Measurements from ENCODE around the gene TGFBR1. TPM values are rescaled to one million over a fixed set of nuclear protein-coding genes. Genes with fewer than 3 reads are reported as not detected.
A peak's percentile ranks its signal among the peaks of the same experiment; 100 is the strongest.

Gene TGFBR1
- polyA plus RNA-seq, 1 of the 3 experiments (the other 2 are of a cell fraction): 15.3 TPM

- WGBS (ENCODE audit: low lambda C conversion rate): 72% methylated on average over 6 of the region's 6 CpGs
- no peak overlapping the region for H3K4me2 ChIP-seq
- TF ChIP-seq FOXJ3 (CRISPR knock-in tag; IDR thresholded peaks at IDR 0.05): no peak
- TF ChIP-seq NFIC (IDR thresholded peaks at IDR 0.05; ENCODE audit: borderline replicate concordance): no peak
- TF ChIP-seq RCOR1 (IDR thresholded peaks at IDR 0.05; ENCODE audit: low read length): no peak
- TF ChIP-seq EP300 (IDR thresholded peaks at IDR 0.05; ENCODE audit: borderline replicate concordance in 1 of 2, low read depth in 1 of 2, low read length in 1 of 2): no peak
- TF ChIP-seq FOXM1 (IDR thresholded peaks at IDR 0.05; ENCODE audit: low read depth): no peak
- TF ChIP-seq PBX3 (IDR thresholded peaks at IDR 0.05): no peak
- TF ChIP-seq YY1 (IDR thresholded peaks at IDR 0.05; ENCODE audit: low read depth): no peak
- H3K36me3 ChIP-seq (replicated peaks in 1 of 2; ENCODE audit: control insufficient read depth in 1 of 2, insufficient read depth in 2 of 2, low read length in 1 of 2): no peaks in the 10 kb centered on the region
- no peak overlapping the region for H3K4me3 ChIP-seq (ENCODE audit: low read depth in 2 of 2, low read length in 1 of 2)
- ChIA-PET CTCF (interaction anchor here (1.4 kb wide), 1 partner anchor 70 kb away, joined by 3 read pairs; no protein-coding TSS in a partner anchor), POLR2A (no interaction called here)
- peaks cover 0 to 32% of the 10 kb centered on the region in 2 experiments; a peak in 1 of 4 replicates for H3K4me1 ChIP-seq (ENCODE audit: control insufficient read depth in 1 of 2, insufficient read depth in 2 of 2, low read depth in 1 of 2, low read length in 1 of 2)
- H3K9ac ChIP-seq: no peak overlapping the region
- peak overlapping the region in 1 of 2 experiments; percentile 21; a peak in 1 of 4 replicates for H3K27ac ChIP-seq (ENCODE audit: low read depth in 2 of 2, low read length in 1 of 2)
- H3F3A ChIP-seq (replicated peaks; ENCODE audit: insufficient read depth): peaks cover 9% of the 10 kb centered on the region
- no peaks in the 10 kb centered on the region for H3K27me3 ChIP-seq (ENCODE audit: insufficient read depth)
- H3K9me3 ChIP-seq: no peaks in the 10 kb centered on the region
- peak overlapping the region; percentile 13; the same call in 1 of the 2 replicates for H2AFZ ChIP-seq (ENCODE audit: low read depth)
- DNase-seq: no peak
- no peaks in the 10 kb centered on the region for H3K9me2 ChIP-seq
- no peaks in the 10 kb centered on the region for H3K79me2 ChIP-seq (ENCODE audit: insufficient read depth)
- no peaks in the 10 kb centered on the region for H4K20me1 ChIP-seq (ENCODE audit: insufficient read depth)
Measured at GRCh38 chr9:99070681-99071080, 34.2 kb upstream of the TGFBR1 start.

- Histone ChIP-seq H3K9me2 (no peaks in the 10 kb centered on the region), H2AFZ (ENCODE audit: low read depth) (no peak overlapping the region), H3K9ac (no peak overlapping the region), H3K4me1 (ENCODE audit: control insufficient read depth in 1 of 2, insufficient read depth in 2 of 2, low read depth in 1 of 2, low read length in 1 of 2) (peaks cover 0 to 32% of the 10 kb centered on the region in 2 experiments; a peak in 1 of 4 replicates), H3K4me3 (ENCODE audit: low read depth in 2 of 2, low read length in 1 of 2) (no peak overlapping the region), H3K9me3 (no peaks in the 10 kb centered on the region), H3K27me3 (ENCODE audit: insufficient read depth) (no peaks in the 10 kb centered on the region), H3K27ac (ENCODE audit: low read depth in 2 of 2, low read length in 1 of 2) (peak overlapping the region in 1 of 2 experiments; percentile 21; a peak in 2 of 4 replicates), H3F3A (replicated peaks; ENCODE audit: insufficient read depth) (peaks cover 9% of the 10 kb centered on the region), H4K20me1 (ENCODE audit: insufficient read depth) (no peaks in the 10 kb centered on the region), H3K4me2 (0 out of 2 replicates have a peak overlapping the region, but pooled peaks have one; percentile 10), H3K36me3 (replicated peaks in 1 of 2; ENCODE audit: control insufficient read depth in 1 of 2, insufficient read depth in 2 of 2, low read length in 1 of 2) (no peaks in the 10 kb centered on the region), H3K79me2 (ENCODE audit: insufficient read depth) (no peaks in the 10 kb centered on the region)
- CTCF ChIA-PET: interaction anchor here (1.4 kb wide), 1 partner anchor 69 kb away, joined by 3 read pairs; no protein-coding TSS in a partner anchor
- POLR2A ChIA-PET: no interaction called here
- no peak for DNase-seq
- WGBS (ENCODE audit: low lambda C conversion rate): 92% methylated on average over 9 of the region's 9 CpGs
- TF ChIP-seq ZBTB33 (IDR thresholded peaks at IDR 0.05; ENCODE audit: borderline replicate concordance, low read depth) (no peak), FOSL2 (IDR thresholded peaks at IDR 0.05; ENCODE audit: borderline replicate concordance, low read depth) (no peak), RFX5 (IDR thresholded peaks at IDR 0.05; ENCODE audit: low read length) (no peak), FOXM1 (IDR thresholded peaks at IDR 0.05; ENCODE audit: low read depth) (no peak), TAF1 (IDR thresholded peaks at IDR 0.05; ENCODE audit: borderline replicate concordance, low read depth, low read length) (no peak), ELF1 (IDR thresholded peaks at IDR 0.05) (no peak), MAX (IDR thresholded peaks at IDR 0.05; ENCODE audit: low read depth) (no peak), YY1 (IDR thresholded peaks at IDR 0.05; ENCODE audit: low read depth) (no peak), TEAD4 (IDR thresholded peaks at IDR 0.05; ENCODE audit: borderline replicate concordance, insufficient read depth) (no peak), USF2 (IDR thresholded peaks at IDR 0.05; ENCODE audit: borderline replicate concordance, low read depth, low read length) (no peak), MEF2A (IDR thresholded peaks at IDR 0.05; ENCODE audit: borderline replicate concordance, low read depth) (no peak), REST (IDR thresholded peaks at IDR 0.05; ENCODE audit: low read depth, low read length) (no peak), EP300 (IDR thresholded peaks at IDR 0.05; ENCODE audit: borderline replicate concordance in 1 of 2, low read depth in 1 of 2, low read length in 1 of 2) (no peak), RXRA (IDR thresholded peaks at IDR 0.05; ENCODE audit: borderline replicate concordance, low read depth) (no peak), TCF12 (IDR thresholded peaks at IDR 0.05) (no peak)
Measured at GRCh38 chr9:99071313-99072039, 33.4 kb upstream of the TGFBR1 start.
